GM19023 (cell line): Measurements from ENCODE around the gene PLAGL2.
"Not testable (repeated sequence)": the region's sequence is repeated elsewhere in the genome, so short reads cannot be mapped to it uniquely, and the experiment has no call there.

Source experiments
- ATAC-seq: cut with Tn5 transposase; IDR thresholded peaks from one replicate; pipeline ENCODE4 v1.9.1; 2021; ENCODE audit warnings: mild to moderate bottlenecking, moderate library complexity; ENCODE audit not compliant: unreplicated experiment

The PLAGL2 gene

GRCh38 chr20:32205110-32205842 is 2.3 kb downstream of the PLAGL2 start:
- no peak for ATAC-seq

GRCh38 chr20:32204205-32205109 is 3.1 kb downstream of the PLAGL2 start:
- ATAC-seq, result no peak

- ATAC-seq, result no peak
Measured at GRCh38 chr20:32203356-32204204, 4.0 kb downstream of the PLAGL2 start.

- no peak for ATAC-seq
Measured at GRCh38 chr20:32201977-32202363, 5.6 kb downstream of the PLAGL2 start.

- no peak for ATAC-seq
Measured at GRCh38 chr20:32201296-32201976, 6.1 kb downstream of the PLAGL2 start.

GRCh38 chr20:32199006-32199405 is 8.5 kb downstream of the PLAGL2 start:
- ATAC-seq, result no peak

- not testable (repeated sequence) for ATAC-seq
Measured at GRCh38 chr20:32197136-32197535, 10.4 kb downstream of the PLAGL2 start.

GRCh38 chr20:32196613-32197012 is 10.9 kb downstream of the PLAGL2 start:
- ATAC-seq, result not testable (repeated sequence)

- ATAC-seq, result no peak
Measured at GRCh38 chr20:32195581-32195980, 12.0 kb downstream of the PLAGL2 start.

- no peak for ATAC-seq
Measured at GRCh38 chr20:32193996-32194395, 13.5 kb downstream of the PLAGL2 start.

- not testable (repeated sequence) for ATAC-seq
Measured at GRCh38 chr20:32193336-32193735, 14.2 kb downstream of the PLAGL2 start.

GRCh38 chr20:32192698-32193097 is 14.8 kb downstream of the PLAGL2 start:
- ATAC-seq, result no peak

- ATAC-seq, result no peak
Measured at GRCh38 chr20:32191873-32192272, 15.7 kb downstream of the PLAGL2 start.

- ATAC-seq, result no peak
Measured at GRCh38 chr20:32191422-32191821, 16.1 kb downstream of the PLAGL2 start.

- ATAC-seq, result no peak
Measured at GRCh38 chr20:32190616-32191415, 16.7 kb downstream of the PLAGL2 start.

GRCh38 chr20:32189691-32190615 is 17.6 kb downstream of the PLAGL2 start:
- ATAC-seq, result no peak

- ATAC-seq, result no peak
Measured at GRCh38 chr20:32189123-32189410, 18.5 kb downstream of the PLAGL2 start.

GRCh38 chr20:32188376-32189122 is 19.0 kb downstream of the PLAGL2 start:
- no peak for ATAC-seq
